ENCODE data around the gene GALNT9.
"Not testable (repeated sequence)": the region's sequence is repeated elsewhere in the genome, so short reads cannot be mapped to it uniquely, and the experiment has no call there.

GALNT9 gene

GRCh38 chr12:132256646-132257045 lies 72.7 kb downstream of the GALNT9 start:
- Histone ChIP-seq H4K20me1 (ENCODE audit: insufficient read depth, low read length) (no peaks in the 10 kb centered on the region; the same call in 1 of the 2 replicates), H2AFZ (ENCODE audit: low read depth, low read length) (no peak overlapping the region), H3K79me2 (ENCODE audit: insufficient read depth, low read length) (no peaks in the 10 kb centered on the region), H3K27ac (ENCODE audit: low read length) (no peak overlapping the region), H3K27me3 (ENCODE audit: insufficient read depth, low read length, poor library complexity) (no peaks in the 10 kb centered on the region), H3K4me2 (ENCODE audit: insufficient read depth, low read length) (no peak overlapping the region), H3K4me1 (ENCODE audit: insufficient read depth, low read length) (peaks cover 4% of the 10 kb centered on the region; the same call in 1 of the 2 replicates), H3K4me3 (ENCODE audit: low read depth in 1 of 2, low read length in 2 of 2) (no peak overlapping the region), H3K36me3 (ENCODE audit: insufficient read depth, low read length) (no peaks in the 10 kb centered on the region), H3K9me3 (ENCODE audit: insufficient read depth, low read length, severe bottlenecking) (no peaks in the 10 kb centered on the region), H3K9ac (ENCODE audit: low read depth, low read length) (no peak overlapping the region)
- TF ChIP-seq EZH2 (IDR thresholded peaks at IDR 0.05; ENCODE audit: borderline replicate concordance, low read depth, low read length, severe bottlenecking) (no peak), CTCF (IDR thresholded peaks at IDR 0.05; ENCODE audit: borderline replicate concordance, extremely low read depth, low read length, poor library complexity, severe bottlenecking) (no peak)
- DNase-seq (no peak), ATAC-seq (ENCODE audit: insufficient read depth, low read depth) (no peak)

- TF ChIP-seq EZH2 (IDR thresholded peaks at IDR 0.05; ENCODE audit: borderline replicate concordance, low read depth, low read length, severe bottlenecking) (no peak), CTCF (IDR thresholded peaks at IDR 0.05; ENCODE audit: borderline replicate concordance, extremely low read depth, low read length, poor library complexity, severe bottlenecking) (no peak)
These were observed 73.7 kb downstream of the GALNT9 start for GRCh38 chr12:132255642-132256041.

GRCh38 chr12:132253698-132254480 lies 75.5 kb downstream of the GALNT9 start:
- Histone ChIP-seq H3K27me3 (ENCODE audit: insufficient read depth, low read length, poor library complexity) (no peaks in the 10 kb centered on the region), H3K4me3 (ENCODE audit: low read depth in 1 of 2, low read length in 2 of 2) (no peak overlapping the region), H3K4me1 (ENCODE audit: insufficient read depth, low read length) (no peaks in the 10 kb centered on the region), H4K20me1 (ENCODE audit: insufficient read depth, low read length) (no peaks in the 10 kb centered on the region), H3K9me3 (ENCODE audit: insufficient read depth, low read length, severe bottlenecking) (no peaks in the 10 kb centered on the region), H3K27ac (ENCODE audit: low read length) (no peak overlapping the region), H3K9ac (ENCODE audit: low read depth, low read length) (no peak overlapping the region), H3K79me2 (ENCODE audit: insufficient read depth, low read length) (no peaks in the 10 kb centered on the region), H3K4me2 (ENCODE audit: insufficient read depth, low read length) (no peak overlapping the region), H3K36me3 (ENCODE audit: insufficient read depth, low read length) (no peaks in the 10 kb centered on the region), H2AFZ (ENCODE audit: low read depth, low read length) (no peak overlapping the region)
- ATAC-seq (ENCODE audit: insufficient read depth, low read depth) (no peak), DNase-seq (no peak)
- TF ChIP-seq CTCF (IDR thresholded peaks at IDR 0.05; ENCODE audit: borderline replicate concordance, extremely low read depth, low read length, poor library complexity, severe bottlenecking) (no peak), EZH2 (IDR thresholded peaks at IDR 0.05; ENCODE audit: borderline replicate concordance, low read depth, low read length, severe bottlenecking) (no peak)

More at GRCh38 chr12:132255642-132256041, 73.7 kb downstream of the GALNT9 start:
- Histone ChIP-seq H3K27ac (ENCODE audit: low read length) (no peak overlapping the region), H3K9ac (ENCODE audit: low read depth, low read length) (no peak overlapping the region), H3K9me3 (ENCODE audit: insufficient read depth, low read length, severe bottlenecking) (no peaks in the 10 kb centered on the region), H3K36me3 (ENCODE audit: insufficient read depth, low read length) (no peaks in the 10 kb centered on the region), H4K20me1 (ENCODE audit: insufficient read depth, low read length) (no peaks in the 10 kb centered on the region), H3K4me3 (ENCODE audit: low read depth in 1 of 2, low read length in 2 of 2) (no peak overlapping the region), H2AFZ (ENCODE audit: low read depth, low read length) (no peak overlapping the region), H3K79me2 (ENCODE audit: insufficient read depth, low read length) (no peaks in the 10 kb centered on the region), H3K27me3 (ENCODE audit: insufficient read depth, low read length, poor library complexity) (no peaks in the 10 kb centered on the region), H3K4me2 (ENCODE audit: insufficient read depth, low read length) (no peak overlapping the region), H3K4me1 (ENCODE audit: insufficient read depth, low read length) (peaks cover 4% of the 10 kb centered on the region; the same call in 1 of the 2 replicates)
- DNase-seq (no peak), ATAC-seq (ENCODE audit: insufficient read depth, low read depth) (no peak)

- not testable (repeated sequence) for H3K27ac ChIP-seq (ENCODE audit: low read length); H3K27me3 ChIP-seq (ENCODE audit: insufficient read depth, low read length, poor library complexity); H3K9ac ChIP-seq (ENCODE audit: low read depth, low read length); H2AFZ ChIP-seq (ENCODE audit: low read depth, low read length); H3K36me3 ChIP-seq (ENCODE audit: insufficient read depth, low read length); H3K79me2 ChIP-seq (ENCODE audit: insufficient read depth, low read length); DNase-seq; H3K9me3 ChIP-seq (ENCODE audit: insufficient read depth, low read length, severe bottlenecking); ATAC-seq (ENCODE audit: insufficient read depth, low read depth); H3K4me1 ChIP-seq (ENCODE audit: insufficient read depth, low read length); H4K20me1 ChIP-seq (ENCODE audit: insufficient read depth, low read length); H3K4me3 ChIP-seq (ENCODE audit: low read depth in 1 of 2, low read length in 2 of 2); H3K4me2 ChIP-seq (ENCODE audit: insufficient read depth, low read length)
These were observed 76.4 kb downstream of the GALNT9 start for GRCh38 chr12:132252981-132253380.

All from DND-41 (cell line).